HG03520 (cell line): Measurements from ENCODE around the gene GLB1L2.

ENCODE experiments used
- ATAC-seq: cut with Tn5 transposase; IDR thresholded peaks from one replicate; pipeline ENCODE4 v1.9.1; 2021; ENCODE audit warnings: mild to moderate bottlenecking, moderate library complexity; ENCODE audit not compliant: unreplicated experiment

GLB1L2 gene

GRCh38 chr11:134364261-134364660, 32.5 kb downstream of the GLB1L2 start:
- no peak for ATAC-seq

- ATAC-seq: no peak
Observed at GRCh38 chr11:134365011-134365925, 33.5 kb downstream of the GLB1L2 start.

GRCh38 chr11:134366254-134366653, 34.5 kb downstream of the GLB1L2 start:
- ATAC-seq: no peak

GRCh38 chr11:134367781-134368180, 36.0 kb downstream of the GLB1L2 start:
- no peak for ATAC-seq

GRCh38 chr11:134369656-134370525, 38.1 kb downstream of the GLB1L2 start:
- no peak for ATAC-seq

GRCh38 chr11:134370526-134371435, 39.0 kb downstream of the GLB1L2 start:
- ATAC-seq: no peak

- ATAC-seq: no peak
Observed at GRCh38 chr11:134371436-134372185, 39.8 kb downstream of the GLB1L2 start.

- ATAC-seq: no peak
Observed at GRCh38 chr11:134372536-134372935, 40.7 kb downstream of the GLB1L2 start.

- no peak for ATAC-seq
Observed at GRCh38 chr11:134372961-134373360, 41.2 kb downstream of the GLB1L2 start.

GRCh38 chr11:134373591-134374052, 41.8 kb downstream of the GLB1L2 start:
- ATAC-seq: no peak

GRCh38 chr11:134374171-134374570, 42.4 kb downstream of the GLB1L2 start:
- no peak for ATAC-seq

- ATAC-seq: no peak
Observed at GRCh38 chr11:134374891-134375550, 43.2 kb downstream of the GLB1L2 start.

- ATAC-seq: no peak
Observed at GRCh38 chr11:134376150-134376921, 44.5 kb downstream of the GLB1L2 start.

- no peak for ATAC-seq
Observed at GRCh38 chr11:134377876-134378275, 46.1 kb downstream of the GLB1L2 start.

- ATAC-seq: no peak
Observed at GRCh38 chr11:134379241-134379640, 47.5 kb downstream of the GLB1L2 start.

GRCh38 chr11:134380229-134380628, 48.4 kb downstream of the GLB1L2 start:
- no peak for ATAC-seq

GRCh38 chr11:134380785-134381184, 49.0 kb downstream of the GLB1L2 start:
- ATAC-seq: no peak

- no peak for ATAC-seq
Observed at GRCh38 chr11:134382257-134382656, 50.5 kb downstream of the GLB1L2 start.

- no peak for ATAC-seq
Observed at GRCh38 chr11:134382830-134383229, 51.0 kb downstream of the GLB1L2 start.
